HG03108 (cell line): ENCODE results near the gene PFKFB2.

ENCODE experiments used
- ATAC-seq: cut with Tn5 transposase; IDR thresholded peaks from one replicate; pipeline ENCODE4 v1.9.1; 2021; ENCODE audit warnings: moderate library complexity; ENCODE audit not compliant: unreplicated experiment

Gene PFKFB2

DNA sequence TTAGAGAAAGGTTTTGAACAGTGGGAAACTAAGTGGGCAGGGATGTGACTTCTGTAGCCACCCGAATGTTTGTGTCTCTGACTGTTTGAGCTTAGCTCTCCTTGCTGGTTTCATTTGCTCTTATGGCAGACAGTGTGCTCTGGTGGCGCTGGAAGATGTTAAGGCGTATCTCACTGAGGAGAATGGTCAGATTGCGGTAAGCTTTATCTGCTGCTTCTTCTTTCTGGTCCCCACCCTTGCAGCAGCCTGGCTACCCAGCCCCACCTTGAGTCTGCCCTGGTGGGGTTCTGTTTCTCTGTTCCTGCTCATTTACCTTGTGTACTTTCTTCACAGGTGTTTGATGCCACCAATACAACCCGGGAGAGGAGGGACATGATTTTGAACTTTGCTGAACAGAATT lies 9.9 kb downstream of the PFKFB2 start:
- no peak for ATAC-seq

DNA sequence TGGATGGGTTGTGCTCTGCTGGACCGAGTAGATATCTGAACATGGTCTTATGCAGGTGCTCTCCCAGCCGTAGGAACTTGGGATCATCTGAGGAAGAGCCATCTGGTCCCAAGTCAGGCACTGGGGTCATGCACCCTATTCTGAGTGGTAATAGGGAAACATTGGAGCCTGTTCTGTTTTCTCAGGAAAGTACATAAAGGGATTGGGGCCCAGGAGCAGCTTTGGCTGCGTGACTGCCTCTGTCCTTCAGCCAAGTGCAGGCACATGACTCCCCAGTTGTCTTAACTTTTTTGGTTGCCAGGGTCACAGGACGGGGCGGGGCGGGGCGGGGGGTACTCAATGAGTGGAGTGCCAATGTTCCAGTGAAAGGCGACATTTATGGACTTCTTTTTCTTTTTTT lies 11.5 kb downstream of the PFKFB2 start:
- ATAC-seq: no peak

DNA sequence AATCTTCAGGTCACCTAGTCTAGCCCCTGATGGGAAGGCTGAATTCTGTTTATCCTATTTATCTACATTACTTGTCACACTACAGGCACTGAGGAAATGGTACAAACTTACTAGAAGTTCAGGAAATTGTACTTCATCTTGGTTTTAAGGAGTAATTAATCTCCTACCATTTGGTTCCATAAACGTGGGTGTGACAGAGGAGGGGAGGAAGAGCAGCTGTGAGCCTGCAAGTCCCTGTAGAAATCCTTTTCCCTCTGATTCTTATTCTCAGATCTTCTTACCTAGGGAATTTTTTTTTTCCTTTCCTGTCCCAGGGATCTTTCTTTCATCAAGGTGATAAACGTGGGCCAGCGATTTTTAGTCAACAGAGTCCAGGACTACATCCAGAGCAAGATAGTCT lies 14.1 kb downstream of the PFKFB2 start:
- ATAC-seq: no peak

DNA sequence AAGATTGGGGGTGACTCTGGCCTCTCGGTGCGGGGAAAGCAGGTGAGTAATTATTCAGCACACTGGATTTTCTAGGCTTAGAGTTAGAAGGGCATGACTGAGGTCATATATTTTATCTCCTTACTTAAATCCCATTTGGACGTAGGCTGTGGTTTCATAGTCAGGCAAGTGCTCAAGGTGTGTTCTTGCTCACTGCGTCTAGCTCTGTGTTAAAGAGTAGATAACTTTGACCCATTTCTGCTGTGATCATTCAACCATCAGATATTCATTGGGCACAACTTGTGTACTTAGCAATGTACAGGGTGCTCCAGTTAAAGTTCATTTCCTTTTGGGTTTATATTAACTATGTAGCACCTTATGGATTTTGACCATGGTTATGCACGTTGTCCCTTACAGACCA lies 14.6 kb downstream of the PFKFB2 start:
- ATAC-seq: no peak

DNA sequence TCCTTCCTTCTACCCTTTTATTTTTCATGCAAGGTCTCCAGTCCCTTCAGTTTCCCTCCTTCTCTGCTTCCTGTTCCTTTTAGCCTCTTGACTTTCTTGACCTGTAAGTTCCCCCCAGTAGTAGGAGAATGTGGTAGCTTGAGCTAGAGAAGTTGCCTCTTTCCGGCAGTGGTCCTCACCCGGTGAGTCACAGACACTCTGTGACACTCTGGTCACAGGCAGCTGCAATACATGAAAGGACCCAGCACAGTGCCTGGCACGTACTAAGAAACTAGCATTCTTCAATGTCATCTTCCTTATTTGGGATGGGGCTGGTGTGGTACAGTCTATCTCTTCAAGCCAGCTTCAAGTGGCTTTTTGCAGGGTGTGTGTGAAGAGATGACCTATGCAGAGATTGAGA lies 16.0 kb downstream of the PFKFB2 start:
- ATAC-seq: no peak

DNA sequence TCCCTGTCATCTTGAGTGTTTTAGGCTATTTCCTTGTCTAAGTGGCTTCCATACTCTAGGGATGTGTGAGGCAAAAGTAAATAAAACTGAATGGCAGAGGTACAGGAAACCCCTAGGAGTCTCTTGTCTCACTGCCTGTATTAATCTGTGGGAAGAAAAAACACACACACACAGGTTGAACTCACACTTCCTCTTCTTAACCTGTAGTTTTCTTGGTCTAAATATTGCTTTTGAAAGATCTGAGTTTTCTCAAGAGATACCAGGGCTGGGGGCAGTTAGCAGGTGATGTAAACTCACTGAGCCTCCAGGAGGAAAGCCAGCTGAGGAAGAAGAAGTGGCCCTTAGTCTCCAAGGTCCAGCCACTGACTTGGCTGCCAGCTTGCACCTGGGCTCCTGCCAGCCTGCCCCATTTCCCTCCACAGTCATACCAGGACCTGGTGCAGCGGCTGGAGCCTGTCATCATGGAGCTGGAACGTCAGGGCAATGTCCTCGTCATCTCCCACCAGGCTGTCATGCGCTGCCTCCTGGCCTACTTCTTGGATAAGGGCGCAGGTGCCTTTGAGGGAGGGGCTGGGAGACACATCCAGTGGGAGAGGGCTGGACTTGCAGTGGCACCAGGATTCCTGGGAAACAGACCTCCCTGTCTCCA lies 16.9 kb downstream of the PFKFB2 start:
- peak; percentile 67 for ATAC-seq

DNA sequence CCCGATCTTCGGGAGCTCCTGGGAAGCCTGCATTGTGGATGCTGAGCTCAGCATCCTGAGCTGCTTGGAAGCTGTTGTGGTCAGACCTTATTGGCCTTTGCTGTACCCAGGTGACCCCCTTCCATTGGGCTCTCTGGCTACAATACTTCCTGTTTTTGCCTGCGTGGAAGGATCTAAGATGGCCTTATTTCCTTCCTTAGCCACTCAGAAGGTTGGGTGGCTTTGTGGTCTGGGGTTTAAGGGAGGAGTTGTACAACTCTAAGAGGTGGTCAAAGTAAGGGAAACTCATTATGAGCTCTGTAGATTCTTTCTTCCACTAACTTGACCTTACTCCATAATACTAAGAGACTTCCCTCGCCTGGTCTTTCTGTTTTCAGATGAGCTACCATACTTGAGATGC lies 17.7 kb downstream of the PFKFB2 start:
- ATAC-seq: no peak

DNA sequence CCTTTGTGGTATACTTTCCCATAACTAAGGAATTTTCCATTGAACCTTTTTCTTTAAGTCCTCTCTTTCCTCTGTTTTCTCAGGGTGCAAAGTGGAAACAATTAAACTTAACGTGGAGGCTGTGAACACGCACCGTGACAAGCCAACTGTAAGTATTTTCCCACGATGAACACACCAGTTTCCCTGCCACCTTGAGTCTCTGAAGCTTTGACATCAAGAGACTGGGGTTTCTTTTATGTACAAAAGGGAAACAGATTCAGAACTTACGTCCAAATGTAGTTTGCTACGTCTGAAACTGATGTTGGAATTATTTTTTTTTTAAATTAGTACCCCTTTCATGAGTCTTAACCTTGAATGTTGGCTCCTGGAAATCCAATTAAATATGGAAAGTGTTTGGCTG lies 18.4 kb downstream of the PFKFB2 start:
- no peak for ATAC-seq

DNA sequence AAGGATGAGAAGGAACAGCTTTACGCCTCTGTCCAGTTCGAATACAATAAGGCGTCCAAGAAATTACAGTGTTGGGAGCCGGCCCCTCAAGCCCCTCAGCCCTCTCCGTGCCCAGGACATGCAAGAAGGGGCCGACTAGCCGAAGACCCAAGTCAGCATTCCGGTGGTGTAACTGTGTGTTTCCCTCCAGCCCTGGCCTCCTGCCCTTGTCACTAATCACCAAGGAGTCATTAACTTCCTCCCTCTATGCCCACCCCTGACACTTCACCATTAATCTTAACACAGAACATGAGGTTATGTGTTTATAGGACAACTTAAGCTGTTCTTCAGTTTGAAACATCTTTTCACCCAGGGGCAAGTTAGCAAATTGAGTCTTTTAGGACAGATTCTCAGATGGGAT lies 19.2 kb downstream of the PFKFB2 start:
- ATAC-seq: no peak

DNA sequence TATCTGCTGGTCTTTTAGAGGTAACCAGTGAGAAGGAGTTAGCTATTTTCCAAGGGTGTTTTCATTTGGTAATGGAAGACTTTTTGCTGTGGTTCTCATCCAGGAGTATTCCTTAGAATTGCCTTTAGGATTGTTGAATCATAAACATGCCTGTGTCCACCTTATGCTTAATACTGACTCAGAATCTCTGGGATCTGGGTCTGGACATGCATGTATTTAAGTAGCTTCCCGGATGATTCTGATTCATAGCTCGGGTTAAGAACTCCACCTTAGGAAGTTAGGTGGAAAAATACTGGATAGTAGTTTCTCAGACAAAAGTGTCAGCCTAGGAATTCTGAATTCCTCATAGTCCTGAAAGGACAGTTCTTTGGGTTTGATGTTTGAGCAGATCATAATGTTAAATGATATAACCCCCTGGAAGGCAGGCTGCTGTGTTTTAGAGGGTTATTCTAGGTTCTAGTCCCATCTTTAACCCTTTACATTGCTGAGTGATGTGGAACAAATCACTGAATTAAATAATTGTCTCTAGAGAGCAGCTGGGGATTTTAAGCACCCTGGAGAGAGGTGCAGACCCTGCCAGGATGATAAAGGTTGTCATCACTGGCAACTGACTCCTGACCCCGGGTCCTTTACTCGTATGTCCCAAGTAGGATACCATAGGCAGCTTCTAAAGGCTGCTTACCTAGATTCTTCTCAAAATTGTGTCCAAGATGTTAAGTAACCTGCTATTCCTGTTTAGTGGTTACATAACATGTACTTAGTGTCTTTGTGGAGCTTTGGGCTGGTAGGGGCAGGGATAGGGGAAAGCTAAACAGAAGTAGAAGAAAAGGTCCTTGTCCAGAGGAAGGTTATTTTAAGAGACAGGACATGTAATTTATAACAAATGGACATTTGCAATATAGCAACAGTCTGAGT lies 21.1 kb downstream of the PFKFB2 start:
- no peak for ATAC-seq

DNA sequence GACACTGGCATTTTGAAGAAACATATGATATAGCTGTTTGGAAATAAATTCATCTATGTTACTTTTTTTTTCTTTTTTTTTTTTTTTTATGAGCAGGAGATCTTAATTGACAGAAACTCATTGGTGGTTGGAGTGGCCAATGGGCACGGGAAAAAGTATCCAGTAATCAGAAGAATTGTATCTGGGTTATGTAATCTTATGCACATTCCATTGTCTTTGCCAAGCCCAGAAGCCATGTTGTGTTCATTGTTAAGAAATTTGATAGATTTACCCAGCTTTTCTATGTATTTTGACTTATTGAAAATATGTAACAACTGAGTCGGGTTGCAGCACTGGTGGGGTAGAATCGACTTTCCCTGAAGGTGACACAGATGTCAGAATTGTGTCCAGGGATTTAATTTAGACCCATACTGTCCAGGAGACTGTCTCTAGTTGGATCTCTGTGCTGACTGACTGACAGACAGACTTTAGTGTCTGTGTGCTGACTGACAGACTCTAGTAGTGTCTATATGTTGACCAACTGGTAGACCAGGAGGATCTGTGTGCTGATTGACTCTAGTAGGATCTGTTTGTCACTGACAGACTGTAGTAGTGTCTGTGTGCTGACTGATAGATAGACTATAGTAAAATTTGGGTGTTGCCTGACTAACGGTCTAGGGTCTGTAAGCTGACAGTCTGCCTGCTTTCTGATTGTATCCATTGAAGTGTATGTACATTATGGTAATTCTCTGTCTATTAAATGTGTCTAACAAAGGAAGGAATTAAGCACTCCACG lies 23.3 kb downstream of the PFKFB2 start:
- ATAC-seq: no peak

DNA sequence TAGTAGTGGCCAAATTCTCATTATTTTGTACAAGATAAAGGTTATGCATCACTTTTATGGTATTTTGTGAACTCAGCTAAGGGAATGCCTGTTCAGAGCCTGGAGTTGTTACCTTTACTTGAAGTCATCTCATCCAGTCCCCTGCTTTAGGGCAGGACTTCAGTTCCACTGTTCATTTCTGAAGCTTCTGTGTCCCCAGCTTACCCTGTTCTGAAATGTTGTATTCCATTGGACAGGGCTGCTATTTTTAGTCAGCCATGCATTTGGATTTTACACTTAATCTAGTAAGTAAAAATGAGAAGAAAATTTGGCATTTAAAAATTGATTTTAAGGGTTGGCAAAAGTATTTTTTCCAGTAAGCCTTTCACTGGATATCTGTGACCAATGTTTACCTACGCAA lies 23.9 kb downstream of the PFKFB2 start:
- no peak for ATAC-seq

DNA sequence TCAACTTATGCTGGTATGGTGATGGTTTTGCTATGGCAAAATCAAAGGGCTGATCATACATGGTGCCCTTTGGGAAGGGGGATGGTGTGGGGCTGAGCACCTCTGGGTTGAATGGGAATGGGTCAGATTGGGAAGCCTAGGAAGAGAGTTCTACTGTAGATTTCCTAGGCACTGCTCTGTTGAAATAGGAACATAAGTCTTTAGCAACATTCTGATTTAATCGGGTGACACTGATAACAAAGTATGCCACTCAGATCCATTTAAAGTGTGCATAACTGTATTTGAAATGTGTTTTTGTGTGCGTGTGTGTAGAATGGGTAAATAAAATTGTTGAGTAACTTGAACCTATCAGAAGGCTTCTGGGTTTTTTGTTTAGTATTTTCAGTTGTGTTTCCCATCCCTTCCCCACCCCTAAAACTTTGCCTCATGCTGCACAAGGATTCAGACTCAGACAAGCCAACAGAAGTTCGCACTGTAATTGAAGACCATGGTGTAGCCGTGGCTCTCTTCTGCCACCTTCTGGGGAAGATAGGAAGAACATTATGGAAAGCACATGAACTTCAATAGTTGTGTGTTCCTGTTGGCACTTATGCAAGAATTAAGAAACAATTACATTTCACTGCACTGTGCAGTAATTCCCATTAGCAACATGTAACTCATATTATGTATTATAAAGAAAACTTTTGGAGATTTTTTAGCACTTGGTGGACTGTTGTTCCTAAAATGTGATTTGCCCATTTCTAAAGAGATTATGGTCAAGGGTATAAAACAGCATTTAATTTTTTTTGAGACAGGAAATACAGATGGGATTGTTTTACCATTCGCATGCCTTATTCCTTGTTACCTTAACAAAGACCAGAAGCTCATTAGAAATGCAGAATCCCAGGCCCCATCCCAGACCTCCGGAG lies 24.6 kb downstream of the PFKFB2 start:
- ATAC-seq: peak; percentile 82

DNA sequence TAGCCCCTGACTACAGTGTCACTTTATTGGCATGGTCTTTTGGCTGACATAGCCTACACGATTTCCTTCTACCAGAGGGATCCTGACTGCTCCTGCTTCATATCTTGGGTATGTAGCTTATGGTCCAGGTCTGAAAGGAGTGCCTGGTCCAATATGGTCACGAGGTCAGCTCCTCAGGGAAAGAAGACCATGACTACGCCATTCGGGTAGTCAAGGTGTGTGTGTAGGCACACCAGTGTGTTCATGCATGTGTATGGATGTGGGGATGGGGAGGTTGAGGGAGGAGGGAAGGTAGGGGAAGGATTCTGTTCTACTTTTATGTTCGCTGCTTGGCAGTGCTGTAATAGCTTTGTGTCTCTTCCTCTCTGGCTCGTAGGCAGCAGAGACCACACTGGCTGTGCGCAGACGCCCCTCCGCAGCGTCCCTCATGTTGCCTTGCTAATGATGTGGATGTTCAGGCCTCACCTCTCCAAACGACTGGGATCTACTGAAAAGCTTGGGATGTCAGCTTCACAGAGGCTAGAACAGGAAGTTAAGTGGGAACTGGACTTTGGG lies 25.6 kb downstream of the PFKFB2 start:
- ATAC-seq: no peak

DNA sequence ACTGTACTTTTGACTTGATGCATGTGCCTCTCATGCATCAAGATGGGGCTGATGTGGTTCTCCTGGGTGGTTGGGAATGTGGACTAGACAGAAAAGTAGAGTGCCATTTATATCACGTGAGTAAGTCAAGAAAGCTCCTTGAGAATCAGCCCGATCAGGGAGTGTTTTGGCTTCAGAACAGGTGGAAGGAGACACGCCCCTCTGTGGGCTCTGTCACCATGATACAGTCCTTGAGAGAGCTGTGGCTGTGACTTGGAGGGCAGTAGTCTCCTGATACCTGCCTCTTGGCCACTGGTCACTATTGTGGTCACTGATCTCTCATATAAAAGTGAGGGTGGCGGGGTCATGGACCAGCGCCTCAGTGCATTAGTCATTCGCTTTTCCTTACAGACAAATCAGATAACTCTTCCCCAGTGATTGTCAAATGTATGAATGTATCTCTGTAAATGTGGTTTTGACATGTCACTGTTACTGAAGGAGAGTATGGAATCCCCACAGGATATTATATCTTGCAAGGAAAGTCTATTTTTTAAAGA lies 26.7 kb downstream of the PFKFB2 start:
- no peak for ATAC-seq

DNA sequence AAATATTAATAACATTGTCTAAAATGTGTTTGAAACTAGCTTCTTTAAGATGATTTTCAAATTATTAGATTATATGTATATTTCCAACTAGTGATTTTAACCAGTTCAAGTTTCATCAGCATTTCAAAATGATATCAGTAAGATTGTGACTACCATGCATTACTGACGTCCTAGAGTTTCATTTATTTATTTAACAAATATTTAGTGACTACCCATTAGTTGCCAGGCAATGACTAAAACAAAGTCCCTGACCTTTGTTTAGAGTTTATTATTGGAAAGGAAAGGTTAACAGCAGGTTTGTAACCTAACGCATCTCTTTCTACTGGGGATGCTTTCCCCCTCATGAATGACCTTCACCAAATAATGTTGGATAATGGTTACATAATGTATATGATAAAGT lies 28.0 kb downstream of the PFKFB2 start:
- ATAC-seq: no peak

DNA sequence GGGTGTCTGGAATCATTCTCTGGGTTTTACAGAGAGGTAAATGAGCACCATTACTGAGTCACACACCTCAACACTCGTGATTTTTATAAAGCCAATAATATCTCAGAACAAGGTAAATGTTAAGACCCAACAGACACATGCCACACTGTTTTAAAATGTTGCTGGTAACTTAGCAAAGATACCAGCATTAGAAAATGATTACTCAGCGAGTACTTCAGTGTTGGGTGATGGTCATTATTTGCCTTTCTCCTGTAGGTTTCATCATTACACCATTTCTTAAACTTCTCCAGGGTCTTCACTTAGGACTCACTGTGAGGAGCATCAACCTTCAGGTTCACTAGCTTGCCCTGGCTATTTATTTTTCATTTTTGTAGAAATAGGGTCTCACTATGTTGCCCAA lies 28.7 kb downstream of the PFKFB2 start:
- no peak for ATAC-seq

DNA sequence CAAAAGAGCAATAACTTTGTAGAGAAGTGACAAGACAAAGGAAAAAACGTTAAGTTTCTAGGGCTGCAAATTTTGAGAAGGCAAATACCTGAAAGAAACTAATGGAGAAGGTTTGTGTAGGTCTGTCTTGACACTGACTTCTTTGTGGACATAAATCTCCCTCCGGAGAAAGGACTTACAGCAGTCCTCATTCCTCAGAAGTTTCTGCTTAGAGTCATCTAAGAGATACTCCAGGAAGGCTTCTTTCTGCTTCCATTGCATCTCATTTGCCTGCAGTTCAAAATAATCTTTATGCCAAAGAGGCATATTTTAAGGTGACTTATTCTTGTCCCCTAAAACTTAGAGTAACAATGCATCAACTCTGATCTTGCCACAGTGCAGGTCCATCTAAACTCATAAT lies 31.2 kb downstream of the PFKFB2 start:
- no peak for ATAC-seq

DNA sequence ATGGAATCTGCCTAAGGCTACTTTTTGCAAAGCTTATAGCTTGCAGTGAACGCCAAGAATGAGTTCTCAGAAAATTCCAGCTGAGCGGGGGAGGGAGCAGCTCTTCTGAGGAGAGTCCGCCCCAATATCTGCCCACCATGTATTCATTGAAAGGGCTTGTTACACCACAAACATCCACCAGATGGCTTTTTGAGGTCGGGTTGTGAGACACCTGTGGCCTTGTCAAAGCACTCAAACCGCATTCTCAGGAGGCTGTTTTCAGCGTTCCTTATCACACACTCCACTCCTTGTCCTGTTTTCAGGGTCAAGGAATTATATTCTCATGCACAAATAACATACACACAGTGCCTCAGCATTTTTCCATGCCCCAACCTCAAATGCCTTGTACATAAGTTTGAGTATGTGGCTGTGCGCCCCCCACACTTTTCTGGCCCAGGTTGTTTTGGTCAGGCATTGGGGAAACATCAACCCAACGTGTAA lies 31.7 kb downstream of the PFKFB2 start:
- no peak for ATAC-seq

DNA sequence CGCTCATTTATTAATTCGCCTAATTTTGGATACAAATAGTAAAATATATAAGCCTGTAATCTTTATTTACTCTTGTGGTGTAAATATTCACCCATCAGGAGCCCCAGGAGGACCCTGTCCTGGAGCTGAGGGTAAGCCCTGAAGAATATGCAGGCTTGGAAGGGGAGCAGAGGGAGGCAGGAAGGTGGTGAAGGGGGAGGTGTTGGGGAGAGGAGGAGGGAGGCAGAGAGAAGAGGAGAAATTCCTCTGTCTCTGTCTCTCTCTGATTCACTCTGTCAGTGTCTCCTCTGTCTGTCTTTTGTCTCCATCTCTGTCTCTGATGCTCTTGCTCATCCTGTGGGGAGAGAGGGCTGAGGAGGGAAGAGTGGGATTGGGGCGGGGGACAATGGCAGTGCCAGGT lies 32.8 kb downstream of the PFKFB2 start:
- ATAC-seq: no peak
